ENCODE results near the gene ABHD15.
A peak's percentile ranks its signal among the peaks of the same experiment; 100 is the strongest.

The ABHD15 gene

DNA sequence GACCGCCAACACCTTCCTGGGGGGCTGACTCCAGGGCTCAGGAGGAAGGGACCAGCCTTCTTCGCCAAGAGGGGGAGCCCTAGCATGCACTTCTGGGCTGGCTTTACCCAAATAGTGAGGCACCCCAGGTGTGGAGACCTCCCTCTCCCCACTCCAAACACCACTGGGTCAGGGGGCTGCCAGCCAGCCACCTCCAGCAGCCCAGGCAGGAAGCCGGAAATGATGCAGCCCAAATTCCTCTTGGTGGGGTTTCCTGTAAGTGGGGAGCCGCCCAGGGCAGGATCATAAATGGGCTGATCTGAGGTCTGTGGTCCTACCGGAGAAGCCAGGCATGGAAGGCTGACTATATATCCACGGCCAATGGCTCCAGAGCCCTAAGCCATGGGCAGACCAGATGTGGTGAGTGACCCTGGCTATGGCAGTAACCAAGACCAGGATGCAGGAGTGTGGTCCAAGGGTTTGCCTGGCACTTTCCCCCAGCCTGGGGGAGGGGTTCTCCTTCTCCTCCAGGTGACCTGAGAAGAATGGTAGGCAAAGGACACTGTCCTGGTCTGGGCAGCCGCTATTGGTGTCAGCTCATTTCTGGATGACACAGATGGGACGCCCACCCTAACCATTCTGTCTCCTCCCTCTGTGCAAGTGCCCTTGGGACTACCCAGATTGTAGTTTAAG lies 18.4 kb upstream of the ABHD15 start:
- peak; percentile 37 to 57 for DNase-seq (ENCODE audit: low read depth in 2 of 2)
- no peak overlapping the region for H3K4me3 ChIP-seq (replicated peaks in 1 of 2; ENCODE audit: low read depth in 2 of 2, low read length in 2 of 2)
- TF ChIP-seq, protein P1, sequence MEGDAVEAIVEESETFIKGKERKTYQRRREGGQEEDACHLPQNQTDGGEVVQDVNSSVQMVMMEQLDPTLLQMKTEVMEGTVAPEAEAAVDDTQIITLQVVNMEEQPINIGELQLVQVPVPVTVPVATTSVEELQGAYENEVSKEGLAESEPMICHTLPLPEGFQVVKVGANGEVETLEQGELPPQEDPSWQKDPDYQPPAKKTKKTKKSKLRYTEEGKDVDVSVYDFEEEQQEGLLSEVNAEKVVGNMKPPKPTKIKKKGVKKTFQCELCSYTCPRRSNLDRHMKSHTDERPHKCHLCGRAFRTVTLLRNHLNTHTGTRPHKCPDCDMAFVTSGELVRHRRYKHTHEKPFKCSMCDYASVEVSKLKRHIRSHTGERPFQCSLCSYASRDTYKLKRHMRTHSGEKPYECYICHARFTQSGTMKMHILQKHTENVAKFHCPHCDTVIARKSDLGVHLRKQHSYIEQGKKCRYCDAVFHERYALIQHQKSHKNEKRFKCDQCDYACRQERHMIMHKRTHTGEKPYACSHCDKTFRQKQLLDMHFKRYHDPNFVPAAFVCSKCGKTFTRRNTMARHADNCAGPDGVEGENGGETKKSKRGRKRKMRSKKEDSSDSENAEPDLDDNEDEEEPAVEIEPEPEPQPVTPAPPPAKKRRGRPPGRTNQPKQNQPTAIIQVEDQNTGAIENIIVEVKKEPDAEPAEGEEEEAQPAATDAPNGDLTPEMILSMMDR (IDR thresholded peaks at IDR 0.05; ENCODE audit: low read depth, low read length), result peak; percentile 35

DNA sequence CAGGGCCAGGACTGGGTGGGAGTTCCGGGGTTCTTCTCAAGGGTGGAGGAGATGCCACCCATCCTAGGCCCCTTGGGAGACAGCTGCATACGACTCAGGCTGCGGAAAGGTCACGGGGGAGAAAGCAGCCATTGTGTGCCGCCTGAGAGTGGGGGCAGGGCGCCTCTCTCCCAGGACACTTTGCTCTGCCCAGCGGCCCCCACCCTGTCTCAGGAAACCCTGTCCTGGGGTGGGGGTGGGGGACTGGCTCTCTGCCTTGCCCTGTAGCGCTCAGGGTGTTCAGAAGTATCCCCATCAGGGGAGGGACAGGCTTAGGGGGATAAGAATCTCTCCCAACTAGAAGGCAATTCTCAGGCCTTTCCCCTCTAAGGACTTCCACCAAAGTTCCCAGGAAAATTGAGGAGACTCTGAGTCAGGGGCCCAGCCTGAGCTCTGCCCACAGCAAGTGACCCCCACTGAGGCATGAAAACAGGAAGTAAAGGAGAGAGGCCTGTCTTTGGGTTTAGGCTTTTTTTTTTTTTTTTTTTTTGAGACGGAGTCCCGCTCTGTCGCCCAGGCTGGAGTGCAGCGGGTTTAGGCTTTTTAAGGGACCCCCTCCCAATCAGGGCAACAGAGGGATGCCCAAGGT lies 17.7 kb upstream of the ABHD15 start:
- DNase-seq (ENCODE audit: low read depth in 2 of 2), result no peak
- TF ChIP-seq, protein P1 (IDR thresholded peaks at IDR 0.05; ENCODE audit: low read depth, low read length), result no peak
- no peak overlapping the region for H3K4me3 ChIP-seq (replicated peaks in 1 of 2; ENCODE audit: low read depth in 2 of 2, low read length in 2 of 2)

DNA sequence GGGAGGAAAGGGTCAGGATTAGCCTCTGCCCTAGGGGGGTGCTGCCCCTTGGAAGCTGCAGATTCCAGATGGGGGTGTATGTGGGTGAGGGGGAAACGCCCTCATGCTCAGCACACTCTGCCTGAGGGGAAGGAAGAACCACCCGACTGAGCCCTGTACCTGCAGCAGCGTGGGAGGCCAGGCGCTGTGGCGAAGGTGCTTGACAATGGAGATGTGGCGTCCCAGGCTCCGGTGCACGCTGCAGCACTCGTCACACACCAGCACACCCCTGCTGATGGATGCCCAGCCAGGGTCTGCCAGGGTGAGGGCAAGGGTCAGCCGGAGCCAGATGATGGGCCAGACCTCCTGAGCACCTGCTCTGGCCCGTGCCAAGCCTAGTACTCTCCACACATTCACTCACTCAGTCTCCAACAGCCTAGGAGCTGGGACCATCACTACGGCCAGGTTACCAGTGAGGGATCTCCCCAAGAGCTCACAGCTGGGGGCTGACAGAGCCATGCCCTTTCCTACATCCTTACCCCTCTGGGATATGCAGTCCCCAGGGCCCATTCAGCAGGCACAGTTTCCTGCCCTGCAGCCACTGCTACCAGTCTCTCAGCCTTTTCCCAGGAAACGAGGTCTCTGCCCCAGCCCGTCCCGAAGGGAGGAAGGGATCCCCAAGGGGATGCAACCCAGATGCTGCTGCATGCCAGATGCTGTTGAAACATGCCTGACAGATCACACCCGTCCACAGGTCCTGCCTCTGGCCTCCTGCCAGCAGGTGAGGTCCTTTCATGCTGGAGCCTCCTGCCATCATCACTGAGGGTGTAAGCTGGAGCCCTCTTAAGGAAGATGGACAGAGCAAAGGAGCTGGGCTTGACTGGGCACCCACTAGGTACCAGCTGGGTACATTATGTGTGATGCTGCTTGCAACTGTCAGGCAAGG lies 16.7 kb upstream of the ABHD15 start:
- TF ChIP-seq, protein P1 (IDR thresholded peaks at IDR 0.05; ENCODE audit: low read depth, low read length), result no peak

DNA sequence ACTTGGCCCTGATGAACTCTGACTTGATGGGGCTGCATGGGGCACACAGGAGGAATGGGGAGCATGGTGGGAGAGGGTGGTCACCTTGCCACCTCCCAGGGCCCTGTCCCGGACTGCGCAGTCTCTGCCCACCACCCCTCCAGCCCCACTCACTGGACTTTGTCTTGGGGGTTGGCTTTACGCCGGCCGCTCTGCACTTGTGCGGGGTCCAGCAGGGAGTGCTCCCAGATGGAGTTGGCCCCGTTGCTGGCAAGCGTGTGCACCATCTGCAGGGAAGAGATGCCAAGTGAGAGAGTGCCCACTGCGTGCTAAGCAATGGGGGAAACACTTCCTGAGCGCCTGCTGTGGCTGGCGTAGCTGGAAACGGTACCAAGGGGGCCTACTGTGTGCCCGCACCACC lies 15.9 kb upstream of the ABHD15 start:
- no peak overlapping the region for H3K4me3 ChIP-seq (replicated peaks in 1 of 2; ENCODE audit: low read depth in 2 of 2, low read length in 2 of 2)
- DNase-seq (ENCODE audit: low read depth in 2 of 2), result no peak
- TF ChIP-seq, protein P1 (IDR thresholded peaks at IDR 0.05; ENCODE audit: low read depth, low read length), result no peak

More for the DNA sequence above, 16.7 kb upstream of the ABHD15 start:
- no peak for DNase-seq (ENCODE audit: low read depth in 2 of 2)
- H3K4me3 ChIP-seq (replicated peaks in 1 of 2; ENCODE audit: low read depth in 2 of 2, low read length in 2 of 2), result no peak overlapping the region

DNA sequence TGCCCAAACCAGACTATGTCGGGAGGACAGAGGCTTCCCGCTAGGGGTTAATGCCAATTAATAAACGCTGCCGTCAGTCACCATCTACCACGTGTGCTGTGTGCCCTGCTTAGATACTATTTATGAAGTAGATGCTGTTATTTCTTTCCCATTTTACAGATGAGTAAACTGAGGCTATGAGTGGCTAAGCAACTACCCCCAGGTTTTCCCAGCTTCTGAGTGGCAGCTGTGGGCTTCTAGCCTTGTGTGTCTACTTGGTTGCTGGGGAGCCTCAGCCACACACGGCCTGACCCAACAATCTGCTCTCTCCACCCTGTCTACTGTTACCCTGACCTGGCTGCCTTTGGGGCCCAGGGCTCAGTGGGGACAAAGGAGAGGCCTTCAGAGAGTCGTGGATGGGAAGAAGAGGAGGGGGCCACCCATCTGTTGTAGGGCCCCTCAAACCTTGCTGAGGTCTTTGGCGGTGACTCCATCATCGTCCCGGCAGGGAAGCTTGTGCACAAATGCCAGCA lies 15.5 kb upstream of the ABHD15 start:
- DNase-seq (ENCODE audit: low read depth in 2 of 2), result no peak
- TF ChIP-seq, protein P1 (IDR thresholded peaks at IDR 0.05; ENCODE audit: low read depth, low read length), result no peak
- H3K4me3 ChIP-seq (replicated peaks in 1 of 2; ENCODE audit: low read depth in 2 of 2, low read length in 2 of 2), result no peak overlapping the region

DNA sequence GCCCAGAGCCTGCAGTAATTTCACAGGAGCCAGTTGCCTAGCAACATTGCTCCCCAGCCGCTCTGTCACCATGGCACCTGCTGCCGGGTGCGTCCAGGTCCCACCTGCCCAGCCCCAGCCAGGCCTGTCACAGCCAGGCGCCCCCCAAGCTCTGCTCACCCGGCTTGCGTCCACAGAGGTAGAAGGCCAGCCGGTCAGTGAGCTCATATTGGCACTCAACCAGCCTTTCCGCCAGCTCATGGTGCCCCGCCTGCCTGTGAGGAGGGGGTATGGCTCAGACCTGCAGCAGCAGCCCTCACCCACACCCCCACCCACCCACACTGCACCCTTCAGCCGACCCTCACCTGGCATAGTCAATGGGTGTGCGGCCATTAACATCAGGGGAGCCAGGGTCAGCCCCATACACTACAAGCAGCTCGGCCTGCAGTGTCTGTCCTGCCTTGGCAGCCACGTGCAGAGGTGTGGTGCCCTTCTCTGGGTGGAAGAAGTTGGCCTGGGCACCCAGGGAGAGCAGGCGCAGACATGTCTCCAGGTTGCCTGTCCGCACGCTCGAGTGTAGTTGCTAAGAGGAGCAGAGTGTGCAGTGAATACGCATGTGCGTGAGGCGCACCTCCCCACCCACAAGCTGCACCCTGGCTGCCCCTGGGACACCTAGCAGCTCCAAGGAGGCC lies 14.9 kb upstream of the ABHD15 start:
- no peak overlapping the region for H3K4me3 ChIP-seq (replicated peaks in 1 of 2; ENCODE audit: low read depth in 2 of 2, low read length in 2 of 2)
- TF ChIP-seq, protein P1 (IDR thresholded peaks at IDR 0.05; ENCODE audit: low read depth, low read length), result no peak
- no peak for DNase-seq (ENCODE audit: low read depth in 2 of 2)
